Lower leg skin (tissue), 3 donors: ENCODE data around the gene MMRN2.

Experiments used
- CTCF ChIP-seq, 3 donors: fragments of 450-650 bp; IDR thresholded peaks; one replicate each; pipeline ENCODE4 v1.5.1; 2016; ENCODE audit warnings: antibody characterized with exemption in 3 of 3, mild to moderate bottlenecking in 3 of 3, moderate library complexity in 2 of 3
- POLR2A ChIP-seq, 2 donors: fragments of 450-650 bp; IDR thresholded peaks; one replicate each; pipeline ENCODE4 v1.6.1; 2016 to 2017; ENCODE audit warnings: antibody characterized with exemption in 2 of 2, mild to moderate bottlenecking in 1 of 2, moderate library complexity in 1 of 2

- no peak for TF ChIP-seq CTCF (IDR thresholded peaks at IDR 0.05)
- no peak for TF ChIP-seq POLR2A (IDR thresholded peaks at IDR 0.05)
Observed at GRCh38 chr10:86955501-86956194, 1.8 kb downstream of the MMRN2 start.
